Mesothelial cell of epicardium (in vitro differentiated cells): Measurements from ENCODE around the gene HDAC11. TPM values are rescaled to one million over a fixed set of nuclear protein-coding genes. Genes with fewer than 3 reads are reported as not detected.
"Not testable (repeated sequence)": the region's sequence is repeated elsewhere in the genome, so short reads cannot be mapped to it uniquely, and the experiment has no call there.

Experiments
- DNase-seq, 2 experiments: peaks; one replicate each; pipeline ENCODE4 v3.0.0; 2021; ENCODE audit warnings: low spot score in 2 of 2; ENCODE audit not compliant: unreplicated experiment in 2 of 2
- H3K27ac Mint-ChIP-seq: 2 replicates; pipeline ENCODE4 v1.8.0; 2021; ENCODE audit warnings: mixed read lengths
- H3K27me3 Mint-ChIP-seq: 2 replicates; pipeline ENCODE4 v1.8.0; 2021; ENCODE audit warnings: low read depth, mixed read lengths
- H3K36me3 Mint-ChIP-seq: 2 replicates; pipeline ENCODE4 v1.8.0; 2021; ENCODE audit warnings: mixed read lengths
- H3K4me1 Mint-ChIP-seq: 2 replicates; pipeline ENCODE4 v1.8.0; 2021; ENCODE audit warnings: mixed read lengths
- H3K4me3 Mint-ChIP-seq: 2 replicates; pipeline ENCODE4 v1.8.0; 2021; ENCODE audit warnings: mild to moderate bottlenecking, moderate library complexity, mixed read lengths
- H3K9me3 Mint-ChIP-seq: 2 replicates; pipeline ENCODE4 v1.8.0; 2021; ENCODE audit warnings: mixed read lengths
- total RNA-seq: library from RNA; stranded (reverse); gene quantifications from 3 replicates; pipeline ENCODE4 v1.2.1, GENCODE V29; 2021
- TF ChIP-seq, protein P1 (sequence below): fragments of 200-600 bp; sonication (generic); IDR thresholded peaks from one replicate; pipeline ENCODE4 v1.5.0; 2021; ENCODE audit warnings: antibody characterized with exemption; ENCODE audit not compliant: unreplicated experiment

The HDAC11 gene
- total RNA-seq, 1 donor from 2014 or later = 16.4 TPM

DNA sequence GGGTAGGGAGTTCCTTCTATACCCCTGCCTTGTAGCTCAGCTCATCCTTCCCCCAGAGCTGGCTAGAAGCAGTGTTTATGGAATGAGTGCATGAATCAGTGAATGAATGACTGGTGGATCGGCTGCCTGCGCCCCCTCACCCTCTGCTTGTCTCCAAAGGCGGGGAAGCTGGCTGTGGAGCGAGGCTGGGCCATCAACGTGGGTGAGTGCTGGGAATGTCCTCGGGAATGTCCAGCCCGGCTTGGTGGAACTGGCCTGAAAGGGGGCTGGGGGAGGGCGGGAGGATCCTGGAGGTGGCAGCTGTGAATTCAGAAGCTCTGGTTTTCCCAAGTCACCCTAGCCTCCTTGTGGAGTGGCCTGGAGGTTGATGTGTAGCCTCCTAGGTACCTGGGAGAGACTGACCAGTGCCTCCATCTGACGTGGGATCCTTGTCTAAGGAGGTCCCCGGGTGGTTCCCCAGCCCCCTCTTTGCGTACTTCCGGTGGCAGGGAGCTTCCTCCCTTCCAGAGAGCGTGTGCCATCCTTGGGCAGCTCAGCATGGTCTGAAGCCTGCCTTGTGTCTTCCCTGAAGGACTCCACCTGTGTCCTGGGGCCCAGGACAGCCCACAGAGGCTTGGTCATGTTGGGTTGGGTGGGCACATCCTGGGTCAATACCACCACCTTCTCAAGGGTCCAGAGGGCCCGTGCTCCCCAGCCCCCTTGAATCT, 18.4 kb downstream of the HDAC11 start:
- DNase-seq = no peak
- TF ChIP-seq, protein P1, sequence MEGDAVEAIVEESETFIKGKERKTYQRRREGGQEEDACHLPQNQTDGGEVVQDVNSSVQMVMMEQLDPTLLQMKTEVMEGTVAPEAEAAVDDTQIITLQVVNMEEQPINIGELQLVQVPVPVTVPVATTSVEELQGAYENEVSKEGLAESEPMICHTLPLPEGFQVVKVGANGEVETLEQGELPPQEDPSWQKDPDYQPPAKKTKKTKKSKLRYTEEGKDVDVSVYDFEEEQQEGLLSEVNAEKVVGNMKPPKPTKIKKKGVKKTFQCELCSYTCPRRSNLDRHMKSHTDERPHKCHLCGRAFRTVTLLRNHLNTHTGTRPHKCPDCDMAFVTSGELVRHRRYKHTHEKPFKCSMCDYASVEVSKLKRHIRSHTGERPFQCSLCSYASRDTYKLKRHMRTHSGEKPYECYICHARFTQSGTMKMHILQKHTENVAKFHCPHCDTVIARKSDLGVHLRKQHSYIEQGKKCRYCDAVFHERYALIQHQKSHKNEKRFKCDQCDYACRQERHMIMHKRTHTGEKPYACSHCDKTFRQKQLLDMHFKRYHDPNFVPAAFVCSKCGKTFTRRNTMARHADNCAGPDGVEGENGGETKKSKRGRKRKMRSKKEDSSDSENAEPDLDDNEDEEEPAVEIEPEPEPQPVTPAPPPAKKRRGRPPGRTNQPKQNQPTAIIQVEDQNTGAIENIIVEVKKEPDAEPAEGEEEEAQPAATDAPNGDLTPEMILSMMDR = no peak
- no peak overlapping the region for H3K27ac Mint-ChIP-seq
- H3K9me3 Mint-ChIP-seq = no peaks in the 10 kb centered on the region
- no peak overlapping the region for H3K4me3 Mint-ChIP-seq
- peaks cover 3% of the 10 kb centered on the region for H3K36me3 Mint-ChIP-seq
- H3K27me3 Mint-ChIP-seq = no peaks in the 10 kb centered on the region
- H3K4me1 Mint-ChIP-seq = peaks cover 7% of the 10 kb centered on the region

DNA sequence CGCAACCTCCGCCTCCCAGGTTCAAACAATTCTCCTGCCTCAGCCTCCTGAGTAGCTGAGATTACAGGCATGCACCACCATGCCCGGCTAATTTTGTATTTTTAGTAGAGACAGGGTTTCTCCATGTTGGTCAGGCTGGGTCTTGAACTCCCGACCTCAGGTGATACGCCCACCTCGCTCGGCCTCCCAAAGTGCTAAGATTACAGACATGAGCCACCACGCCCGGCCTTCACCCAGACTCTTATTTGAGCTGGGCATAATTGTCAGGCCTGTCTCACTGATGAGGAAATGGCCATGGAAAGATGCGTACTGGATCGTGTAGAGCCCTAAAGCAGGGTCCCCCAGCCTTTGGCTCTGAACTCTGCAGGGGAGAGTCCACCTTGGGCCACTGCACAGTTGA, 19.1 kb downstream of the HDAC11 start:
- H3K4me1 Mint-ChIP-seq, H3K27ac Mint-ChIP-seq, DNase-seq, H3K4me3 Mint-ChIP-seq, H3K36me3 Mint-ChIP-seq, H3K9me3 Mint-ChIP-seq, H3K27me3 Mint-ChIP-seq: not testable (repeated sequence)

DNA sequence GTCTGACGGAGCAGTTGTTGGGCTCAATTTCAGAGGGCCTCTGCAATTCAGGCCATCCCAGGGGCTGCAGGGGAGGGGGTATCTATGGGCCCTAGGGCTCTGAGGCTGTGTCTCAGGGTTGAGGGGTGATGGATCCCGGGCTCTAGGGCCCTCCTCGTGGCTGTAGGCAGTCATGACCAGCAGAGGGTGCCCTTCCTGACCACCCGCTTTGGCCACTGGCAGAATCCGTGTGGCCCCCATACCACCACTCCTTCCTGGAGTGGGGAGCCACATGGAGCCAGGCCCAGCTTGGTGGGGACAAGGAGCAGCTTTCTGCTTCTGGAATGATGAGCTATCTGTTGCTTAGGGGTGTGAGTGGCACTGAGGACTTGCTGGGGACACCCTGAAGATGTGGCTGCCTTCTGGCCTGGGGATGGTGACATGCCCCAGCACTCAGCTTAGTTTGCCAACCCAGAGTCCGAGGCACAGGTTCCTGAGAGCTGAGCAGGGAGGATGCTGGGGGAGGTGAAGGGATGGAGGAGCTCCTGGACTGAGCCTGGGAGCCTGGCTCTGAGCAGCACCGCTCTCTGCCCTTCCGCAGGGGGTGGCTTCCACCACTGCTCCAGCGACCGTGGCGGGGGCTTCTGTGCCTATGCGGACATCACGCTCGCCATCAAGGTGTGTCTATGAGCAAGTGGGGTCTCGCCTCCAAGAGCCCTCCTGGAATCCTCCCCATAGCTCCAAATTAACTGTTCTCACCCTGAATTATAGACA, 20.2 kb downstream of the HDAC11 start:
- Mint-ChIP-seq H3K9me3 (no peaks in the 10 kb centered on the region), H3K27ac (no peak overlapping the region), H3K36me3 (peaks cover 3% of the 10 kb centered on the region), H3K4me1 (peaks cover 7% of the 10 kb centered on the region), H3K4me3 (no peak overlapping the region), H3K27me3 (no peaks in the 10 kb centered on the region)
- DNase-seq = no peak
- TF ChIP-seq, protein P1 = peak; percentile 57

DNA sequence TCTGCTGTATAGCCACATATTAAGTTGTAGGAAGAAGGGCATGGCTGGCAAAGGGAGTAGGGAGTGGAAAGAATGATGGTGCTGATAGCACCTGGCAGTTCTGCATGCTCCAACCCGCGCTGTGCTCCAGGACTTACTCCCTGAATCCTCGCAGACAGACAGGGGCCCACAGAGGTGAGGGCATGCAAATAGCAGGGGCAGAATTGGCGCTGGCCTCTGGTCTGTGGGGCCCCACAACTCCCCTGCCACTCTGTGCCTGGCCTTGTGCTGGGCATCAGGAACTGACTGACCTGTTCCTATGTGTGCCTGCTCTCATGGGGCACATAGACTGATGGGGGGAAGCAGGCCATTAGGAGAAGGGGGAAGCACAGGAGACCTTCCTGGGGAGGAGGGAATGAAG, 20.9 kb downstream of the HDAC11 start:
- Mint-ChIP-seq H3K4me3 (no peak overlapping the region), H3K27ac (no peak overlapping the region), H3K36me3 (peaks cover 3% of the 10 kb centered on the region), H3K27me3 (no peaks in the 10 kb centered on the region), H3K9me3 (no peaks in the 10 kb centered on the region), H3K4me1 (peaks cover 7% of the 10 kb centered on the region)
- TF ChIP-seq, protein P1 = no peak
- DNase-seq = no peak

DNA sequence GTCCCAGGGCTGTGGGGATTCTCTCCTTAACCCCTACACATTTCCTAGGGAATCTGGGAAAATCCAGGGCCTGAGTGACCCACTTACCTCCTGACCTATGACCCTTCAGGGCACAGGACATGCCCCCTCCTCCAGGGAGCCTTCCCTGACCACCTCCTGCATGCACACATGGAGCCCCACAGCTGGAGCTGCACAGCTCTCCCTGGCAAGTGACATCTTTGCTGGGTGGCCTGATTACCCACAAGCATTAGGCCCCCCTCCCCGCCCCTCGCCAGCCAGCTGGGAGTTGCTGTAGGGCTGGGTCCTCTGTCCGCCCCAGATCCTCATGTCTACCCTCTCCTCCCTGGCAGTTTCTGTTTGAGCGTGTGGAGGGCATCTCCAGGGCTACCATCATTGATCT, 21.4 kb downstream of the HDAC11 start:
- no peak for DNase-seq
- TF ChIP-seq, protein P1 = no peak
- Mint-ChIP-seq H3K9me3 (no peaks in the 10 kb centered on the region), H3K27me3 (no peaks in the 10 kb centered on the region), H3K36me3 (peaks cover 3% of the 10 kb centered on the region), H3K27ac (no peak overlapping the region), H3K4me3 (no peak overlapping the region), H3K4me1 (peaks cover 5% of the 10 kb centered on the region)
